GM23338 (cell line): ENCODE measurements around the gene NOL3. TPM values are rescaled to one million over a fixed set of nuclear protein-coding genes. Genes with fewer than 3 reads are reported as not detected.

Source experiments
- ATAC-seq: fragments of 200-7000 bp; cut with Tn5 transposase; 3 replicates; pipeline ENCODE4 v1.9.1; 2020
- DNase-seq: peaks from one replicate; pipeline ENCODE4 v3.0.0-alpha.2; 2015; ENCODE audit warnings: low spot score
- H2AFZ ChIP-seq: fragments of 200-600 bp; sonication (generic); 2 replicates; pipeline ENCODE4 v1.8.0; 2016; ENCODE audit warnings: antibody characterized with exemption, mild to moderate bottlenecking, moderate library complexity
- H3F3A ChIP-seq: fragments of 200-600 bp; sonication (generic); replicated peaks from 2 replicates; pipeline ENCODE4 v1.8.0; 2017; ENCODE audit warnings: antibody characterized with exemption, mixed run types, low read depth
- H3K27ac ChIP-seq: fragments of 200-600 bp; sonication (generic); 2 replicates; pipeline ENCODE4 v1.6.1; 2016; ENCODE audit warnings: low read depth
- H3K27me3 ChIP-seq: fragments of 200-600 bp; sonication (generic); 2 replicates; pipeline ENCODE4 v1.8.0; 2016; ENCODE audit warnings: mild to moderate bottlenecking, mixed run types, moderate library complexity; ENCODE audit not compliant: insufficient read depth
- H3K36me3 ChIP-seq: fragments of 200-600 bp; sonication (generic); 2 replicates; pipeline ENCODE4 v1.8.0; 2016; ENCODE audit warnings: mild to moderate bottlenecking; ENCODE audit not compliant: insufficient read depth
- H3K4me1 ChIP-seq: fragments of 200-600 bp; sonication (generic); 2 replicates; pipeline ENCODE4 v1.8.0; 2016; ENCODE audit warnings: mild to moderate bottlenecking, moderate library complexity; ENCODE audit not compliant: insufficient read depth
- H3K4me2 ChIP-seq: fragments of 200-600 bp; sonication (generic); 2 replicates; pipeline ENCODE4 v1.7.1; 2017; ENCODE audit warnings: mixed run types
- H3K4me3 ChIP-seq: fragments of 200-600 bp; sonication (generic); 2 replicates; pipeline ENCODE4 v1.6.1; 2016; ENCODE audit warnings: mixed run types
- H3K79me2 ChIP-seq: fragments of 200-600 bp; sonication (generic); replicated peaks from 2 replicates; pipeline ENCODE4 v1.8.0; 2017; ENCODE audit warnings: mild to moderate bottlenecking; ENCODE audit not compliant: insufficient read depth
- H3K9me2 ChIP-seq: fragments of 200-600 bp; sonication (generic); 2 replicates; pipeline ENCODE4 v1.8.0; 2017; ENCODE audit not compliant: insufficient read depth
- H4K20me1 ChIP-seq: fragments of 200-600 bp; sonication (generic); replicated peaks from 2 replicates; pipeline ENCODE4 v1.8.0; 2017; ENCODE audit warnings: mild to moderate bottlenecking; ENCODE audit not compliant: insufficient read depth
- H3K27ac Mint-ChIP-seq: 2 replicates; pipeline ENCODE4 v1.8.0; 2020; ENCODE audit warnings: inconsistent platforms, mild to moderate bottlenecking, moderate library complexity, mixed read lengths
- H3K27me3 Mint-ChIP-seq: 3 replicates; pipeline ENCODE4 v1.8.0; 2022; ENCODE audit warnings: low read depth, mild to moderate bottlenecking, moderate library complexity, mixed read lengths, inconsistent platforms; ENCODE audit not compliant: insufficient read depth, poor library complexity
- H3K36me3 Mint-ChIP-seq: 3 replicates; pipeline ENCODE4 v1.8.0; 2021; ENCODE audit warnings: low read depth, mild to moderate bottlenecking, inconsistent platforms, moderate library complexity, mixed read lengths
- H3K4me1 Mint-ChIP-seq: 3 replicates; pipeline ENCODE4 v1.8.0; 2020; ENCODE audit warnings: mild to moderate bottlenecking, inconsistent platforms, mixed read lengths
- H3K4me3 Mint-ChIP-seq: 3 replicates; pipeline ENCODE4 v1.8.0; 2021; ENCODE audit warnings: moderate library complexity, mild to moderate bottlenecking, inconsistent platforms, mixed read lengths
- H3K9me3 Mint-ChIP-seq: 3 replicates; pipeline ENCODE4 v1.8.0; 2020; ENCODE audit warnings: moderate library complexity, mild to moderate bottlenecking, inconsistent platforms, mixed read lengths
- CREB1 ChIP-seq: fragments of 250-450 bp; sonication (Bioruptor Pico); IDR thresholded peaks from 2 replicates; pipeline ENCODE4 v1.5.0; 2020; ENCODE audit warnings: low read depth, mild to moderate bottlenecking, moderate library complexity
- CTCF ChIP-seq, 2 experiments: fragments of 200-600 bp in 1 of 2; sonication (generic) in 1 of 2; conservative IDR thresholded peaks; 2 replicates each; pipeline versions ENCODE4 v1.5.1 to v1.6.1; 2016 to 2017; ENCODE audit warnings: antibody characterized with exemption in 2 of 2, low read depth in 2 of 2, mild to moderate bottlenecking in 2 of 2, moderate library complexity in 1 of 2
- EZH2phosphoT487 ChIP-seq: fragments of 200-600 bp; sonication (generic); IDR thresholded peaks from one replicate; pipeline ENCODE4 v1.8.1; 2018; ENCODE audit warnings: antibody characterized with exemption; ENCODE audit not compliant: unreplicated experiment
- JUNB ChIP-seq: IDR thresholded peaks from one replicate; pipeline ENCODE4 v1.6.1; 2016; ENCODE audit warnings: antibody characterized with exemption; ENCODE audit not compliant: unreplicated experiment
- NANOG ChIP-seq: IDR thresholded peaks from 2 replicates; pipeline ENCODE4 v1.6.1; 2016; ENCODE audit warnings: antibody characterized with exemption, borderline replicate concordance
- REST ChIP-seq: IDR thresholded peaks from one replicate; pipeline ENCODE4 v1.6.1; 2018; ENCODE audit warnings: antibody characterized with exemption; ENCODE audit not compliant: unreplicated experiment
- STAT1 ChIP-seq: IDR thresholded peaks from one replicate; pipeline ENCODE4 v1.6.1; 2016; ENCODE audit warnings: antibody characterized with exemption; ENCODE audit not compliant: unreplicated experiment
- ZNF331 ChIP-seq: fragments of 250-450 bp; sonication (Bioruptor Pico); IDR thresholded peaks from 2 replicates; pipeline ENCODE4 v1.5.0; 2020; ENCODE audit warnings: low read depth, mild to moderate bottlenecking, moderate library complexity
- ZNF462 ChIP-seq: fragments of 250-450 bp; sonication (Bioruptor Pico); IDR thresholded peaks from 2 replicates; pipeline ENCODE4 v1.5.0; 2020; ENCODE audit warnings: mild to moderate bottlenecking, moderate library complexity
- polyA plus RNA-seq: library from polyadenylated mRNA; unstranded; fragments of >200 nt; fragmentation: Nextera tagmentation; extraction: Ambion mirVana; gene quantifications from 2 replicates; pipeline ENCODE4 v1.2.1, GENCODE V29; 2016
- total RNA-seq: library from RNA; depleted of rRNA; stranded (reverse); fragments of >200 nt; shearing (Covaris generic); gene quantifications from 2 replicates; pipeline ENCODE4 v1.2.3, GENCODE V29; 2014
- TF ChIP-seq, protein P1 (sequence below): IDR thresholded peaks from 2 replicates; pipeline ENCODE4 v1.6.1; 2016; ENCODE audit warnings: antibody characterized with exemption

The NOL3 gene
- total and polyA plus RNA-seq, 2 experiments from 2014 or later: 3.3 to 4.0 TPM

- TF ChIP-seq ZNF462 (CRISPR knock-in tag): no peak
These were observed 16.2 kb downstream of the NOL3 start (continued) for GRCh38 chr16:67186550-67186950.

DNA sequence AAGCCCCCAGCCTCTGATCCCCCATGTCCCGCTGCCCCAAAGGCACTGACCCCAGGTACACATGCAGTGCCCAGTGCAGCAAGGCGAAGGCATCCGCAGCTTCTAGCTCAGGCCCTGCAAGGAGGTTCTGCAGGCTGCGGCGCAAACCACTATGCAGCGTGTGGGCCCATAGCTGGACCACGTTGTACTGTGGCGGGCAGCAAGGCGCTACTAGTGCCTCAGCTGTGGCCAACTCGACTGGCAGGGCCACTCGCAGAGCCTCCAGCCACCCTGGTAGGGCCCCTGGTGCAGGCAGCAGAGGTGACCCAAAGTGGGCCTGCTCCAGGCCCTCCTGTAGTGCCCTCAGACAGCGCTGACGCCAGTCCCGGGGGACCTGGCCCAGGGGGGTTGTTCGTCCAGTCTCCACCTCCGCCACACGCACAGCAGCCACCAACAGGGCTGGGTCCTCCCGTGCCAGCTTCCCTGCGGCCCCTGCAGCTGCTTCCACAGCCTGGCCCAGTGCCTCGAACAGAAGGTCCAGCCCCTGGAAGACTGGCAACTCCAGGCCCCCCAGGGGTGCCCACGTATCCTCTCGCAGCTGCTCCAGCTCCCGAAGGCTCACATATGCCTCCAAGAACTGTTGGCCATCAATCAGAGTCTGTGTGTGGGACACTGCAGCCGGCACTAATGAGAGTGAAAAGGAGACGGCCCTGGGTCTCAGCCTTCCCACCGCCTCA is 17.0 kb downstream of the NOL3 start:
- ATAC-seq: no peak
- Mint-ChIP-seq H3K36me3 (no peaks in the 10 kb centered on the region; the same call in 2 of the 3 replicates), H3K9me3 (no peaks in the 10 kb centered on the region; the same call in 2 of the 3 replicates), H3K4me3 (no peak overlapping the region), H3K4me1 (peaks cover 22% of the 10 kb centered on the region), H3K27ac (no peak overlapping the region), H3K27me3 (peaks cover 30% of the 10 kb centered on the region)
- no peak for TF ChIP-seq REST
- TF ChIP-seq, protein P1, sequence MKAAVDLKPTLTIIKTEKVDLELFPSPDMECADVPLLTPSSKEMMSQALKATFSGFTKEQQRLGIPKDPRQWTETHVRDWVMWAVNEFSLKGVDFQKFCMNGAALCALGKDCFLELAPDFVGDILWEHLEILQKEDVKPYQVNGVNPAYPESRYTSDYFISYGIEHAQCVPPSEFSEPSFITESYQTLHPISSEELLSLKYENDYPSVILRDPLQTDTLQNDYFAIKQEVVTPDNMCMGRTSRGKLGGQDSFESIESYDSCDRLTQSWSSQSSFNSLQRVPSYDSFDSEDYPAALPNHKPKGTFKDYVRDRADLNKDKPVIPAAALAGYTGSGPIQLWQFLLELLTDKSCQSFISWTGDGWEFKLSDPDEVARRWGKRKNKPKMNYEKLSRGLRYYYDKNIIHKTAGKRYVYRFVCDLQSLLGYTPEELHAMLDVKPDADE: no peak
- TF ChIP-seq ZNF331: no peak
- no peak for TF ChIP-seq EZH2phosphoT487
- no peak for TF ChIP-seq NANOG
- TF ChIP-seq CTCF (conservative IDR thresholded peaks at IDR 0.05; ENCODE audit: low read depth in 2 of 2): no peak
- TF ChIP-seq STAT1: no peak
- TF ChIP-seq JUNB: no peak
- TF ChIP-seq CREB1 (CRISPR knock-in tag): no peak
- no peak for DNase-seq
- Histone ChIP-seq H3K4me1 (peaks cover 18% of the 10 kb centered on the region), H2AFZ (no peak overlapping the region), H3K79me2 (peaks cover 10% of the 10 kb centered on the region), H3K27ac (no peak overlapping the region), H3K4me3 (no peak overlapping the region), H3K4me2 (no peak overlapping the region), H3K36me3 (no peaks in the 10 kb centered on the region), H4K20me1 (no peaks in the 10 kb centered on the region), H3K9me2 (no peaks in the 10 kb centered on the region), H3F3A (0 out of 2 replicates have a peak, but pooled peaks cover 3% of the 10 kb centered on the region), H3K27me3 (peaks cover 28% of the 10 kb centered on the region)
